Kidney (tissue), 14 donors: Measurements from ENCODE around the gene DRD2. TPM values are rescaled to one million over a fixed set of nuclear protein-coding genes. Genes with fewer than 3 reads are reported as not detected.

ENCODE experiments used
- DNase-seq, 5 donors: peaks; one replicate each; pipeline ENCODE4 v3.0.0-alpha.2; 2013 to 2020
- FAIRE-seq: peaks from 2 replicates; lab custom pipeline; 2012; peaks lifted over from hg19 to GRCh38; lab: Jason Lieb, UNC
- H3K27ac ChIP-seq, 2 donors: one replicate each; pipeline ENCODE4 v1.7.0; 2013; ENCODE audit warnings: low read depth in 2 of 2, low read length in 2 of 2, inconsistent platforms in 1 of 2
- H3K27me3 ChIP-seq: one replicate; pipeline ENCODE4 v1.7.1; 2013; ENCODE audit warnings: low read length, inconsistent platforms; ENCODE audit not compliant: control insufficient read depth, insufficient read depth
- H3K36me3 ChIP-seq, 3 donors: one replicate each; pipeline versions ENCODE4 v1.7.0 to v1.7.1; 2013; ENCODE audit warnings: low read length in 3 of 3, control low read depth in 1 of 3, inconsistent platforms in 1 of 3; ENCODE audit not compliant: insufficient read depth in 3 of 3, control insufficient read depth in 2 of 3
- H3K4me1 ChIP-seq, 3 donors: one replicate each; pipeline versions ENCODE4 v1.7.0 to v1.7.1; 2013; ENCODE audit warnings: low read length in 3 of 3, inconsistent platforms in 1 of 3, low read depth in 1 of 3; ENCODE audit not compliant: control insufficient read depth in 2 of 3, insufficient read depth in 2 of 3
- H3K4me3 ChIP-seq, 3 donors: one replicate each; pipeline versions ENCODE4 v1.7.0 to v1.8.1; 2013; ENCODE audit warnings: low read length in 3 of 3, control low read depth in 1 of 3, inconsistent platforms in 1 of 3
- H3K9ac ChIP-seq, 3 donors: one replicate each; pipeline versions ENCODE4 v1.7.0 to v1.7.1; 2013; ENCODE audit warnings: low read length in 3 of 3, control low read depth in 1 of 3, inconsistent platforms in 1 of 3
- H3K9me3 ChIP-seq, 3 donors: one replicate each; pipeline versions ENCODE4 v1.7.0 to v1.7.1; 2013; ENCODE audit warnings: low read length in 3 of 3, control low read depth in 1 of 3, inconsistent platforms in 1 of 3; ENCODE audit not compliant: control insufficient read depth in 2 of 3, insufficient read depth in 1 of 3
- CTCF ChIP-seq: IDR thresholded peaks from 3 replicates; pipeline ENCODE4 v1.5.1; 2012; ENCODE audit warnings: mild to moderate bottlenecking, moderate library complexity, borderline replicate concordance; ENCODE audit not compliant: insufficient read depth; ENCODE audit errors: extremely low read depth
- intact Hi-C: fragments of 100-400 bp; cut with DNase I; formaldehyde crosslinking; loops from one replicate; pipeline ENCODE4 v1.11.1; 2022
- polyA plus RNA-seq: library from polyadenylated mRNA; stranded (reverse); fragments of 350-450 nt; fragmentation: Illumina TruSeq; extraction: RNeasy Lipid Tissue Mini Kit (QIAGEN cat#74804); gene quantifications from one replicate; pipeline ENCODE4 v1.2.3, GENCODE V29; 2014; ENCODE audit warnings: low read depth, low replicate concordance; ENCODE audit not compliant: insufficient read depth
- total RNA-seq: library from RNA; stranded (reverse); fragmentation: NEBNext Ultra II Directional; extraction: Animal tissue kit (Norgen Biotek cat#: 25700); gene quantifications from one replicate; pipeline ENCODE4 v1.2.1, GENCODE V29; 2021
- donor health status: control.
- donor health status: control.
- donor health status: control.
- donor health status: control.
- donor health status: control.
- donor health status: DM: yes; HTN: yes; CAD: no.
- donor health status: Normal renal cell carcinoma (clear cell type).

The DRD2 gene
- total and polyA plus RNA-seq, 2 donors from 2014 or later, result 0.31 to 0.47 TPM

- H3K9me3 ChIP-seq, result no peaks in the 10 kb centered on the region
- FAIRE-seq (no peak), DNase-seq (no peak)
- no peaks in the 10 kb centered on the region for H3K4me1 ChIP-seq
- intact Hi-C loops, result no loop called here
- H3K36me3 ChIP-seq, result no peaks in the 10 kb centered on the region
- no peak overlapping the region for H3K4me3 ChIP-seq
- TF ChIP-seq CTCF, result no peak
- no peak overlapping the region for H3K9ac ChIP-seq
- no peak overlapping the region for H3K27ac ChIP-seq
- no peaks in the 10 kb centered on the region for H3K27me3 ChIP-seq
Observed at GRCh38 chr11:113457784-113458183, 17.4 kb downstream of the DRD2 start.

GRCh38 chr11:113454455-113454854, 20.7 kb downstream of the DRD2 start:
- no peak overlapping the region for H3K27ac ChIP-seq
- no peak for DNase-seq

GRCh38 chr11:113449743-113450142, 25.5 kb downstream of the DRD2 start:
- H3K27ac ChIP-seq, result no peak overlapping the region
- H3K27me3 ChIP-seq, result no peaks in the 10 kb centered on the region
- no peak for TF ChIP-seq CTCF
- no peak overlapping the region for H3K4me3 ChIP-seq
- H3K9me3 ChIP-seq, result no peaks in the 10 kb centered on the region
- intact Hi-C loops, result no loop called here
- DNase-seq, result no peak
- no peaks in the 10 kb centered on the region for H3K36me3 ChIP-seq
- H3K9ac ChIP-seq, result no peak overlapping the region
- H3K4me1 ChIP-seq, result no peaks in the 10 kb centered on the region
- FAIRE-seq, result no peak

More at GRCh38 chr11:113454455-113454854, 20.7 kb downstream of the DRD2 start:
- no peak for TF ChIP-seq CTCF
- Histone ChIP-seq H3K27me3 (no peaks in the 10 kb centered on the region), H3K36me3 (no peaks in the 10 kb centered on the region), H3K9me3 (no peaks in the 10 kb centered on the region), H3K4me1 (no peaks in the 10 kb centered on the region), H3K9ac (no peak overlapping the region), H3K4me3 (no peak overlapping the region)
- intact Hi-C loops, result no loop called here
- no peak for FAIRE-seq

GRCh38 chr11:113448316-113448677, 26.9 kb downstream of the DRD2 start:
- no peaks in the 10 kb centered on the region for H3K36me3 ChIP-seq
- H3K9me3 ChIP-seq, result no peaks in the 10 kb centered on the region
- no peak overlapping the region for H3K9ac ChIP-seq
- H3K4me1 ChIP-seq, result no peaks in the 10 kb centered on the region
- no peaks in the 10 kb centered on the region for H3K27me3 ChIP-seq
- DNase-seq (no peak), FAIRE-seq (no peak)
- no peak overlapping the region for H3K27ac ChIP-seq
- no peak overlapping the region for H3K4me3 ChIP-seq
- intact Hi-C loops, result no loop called here
- no peak for TF ChIP-seq CTCF
